B cell (primary cell): ENCODE results near the gene IL17B. TPM values are rescaled to one million over a fixed set of nuclear protein-coding genes. Genes with fewer than 3 reads are reported as not detected.
A peak's percentile ranks its signal among the peaks of the same experiment; 100 is the strongest.

Experiments
- ATAC-seq: fragments of 200-7000 bp; cut with Tn5 transposase; one replicate; pipeline ENCODE4 v1.10.0; 2021; ENCODE audit warnings: low read depth, mild to moderate bottlenecking, moderate number of reproducible peaks, moderate library complexity
- CTCF ChIA-PET: fragments of 350-600 bp; sonication (Branson Sonifier 250); formaldehyde crosslinking; loops from one replicate; lab custom pipeline; 2021; ENCODE audit warnings: antibody characterized with exemption, inconsistent platforms; lab: Charles Lee
- POLR2A ChIA-PET: fragments of 350-600 bp; sonication (Branson Sonifier 250); formaldehyde crosslinking; loops from one replicate; lab custom pipeline; 2021; ENCODE audit warnings: antibody characterized with exemption; lab: Charles Lee
- DNase-seq: peaks from one replicate; pipeline ENCODE4 v3.0.0; 2013
- H2AFZ ChIP-seq: 2 replicates; pipeline ENCODE4 v1.6.1; 2012; ENCODE audit warnings: mild to moderate bottlenecking, low read depth, low read length; ENCODE audit not compliant: insufficient read depth, poor library complexity, severe bottlenecking
- H3K27ac ChIP-seq, 2 donors: 1 replicate in 1 of 2; 2 replicates in 1 of 2; pipeline ENCODE4 v1.5.1; 2012 to 2013; ENCODE audit warnings: low read length in 2 of 2, mild to moderate bottlenecking in 2 of 2, moderate library complexity in 1 of 2
- H3K27me3 ChIP-seq, 4 experiments: fragments of 200-600 bp in 1 of 4; sonication (generic) in 1 of 4; replicated peaks in 1 of 4; 1 replicate in 2 of 4; 2 replicates in 2 of 4; pipeline versions ENCODE4 v1.6.1 to v1.7.0; 2013 to 2016; ENCODE audit warnings: low read length in 3 of 4, mild to moderate bottlenecking in 2 of 4, mixed read lengths in 1 of 4, moderate library complexity in 1 of 4; ENCODE audit not compliant: insufficient read depth in 4 of 4, control insufficient read depth in 3 of 4; ENCODE audit errors: control extremely low read depth in 1 of 4
- H3K36me3 ChIP-seq, 2 experiments: replicated peaks in 1 of 2; 1 replicate in 1 of 2; 2 replicates in 1 of 2; pipeline versions ENCODE4 v1.6.1 to v1.7.1; 2013; ENCODE audit warnings: low read length in 1 of 2; ENCODE audit not compliant: insufficient read depth in 2 of 2, control insufficient read depth in 1 of 2; ENCODE audit errors: control extremely low read depth in 1 of 2, extremely low read depth in 1 of 2
- H3K4me1 ChIP-seq, 2 donors: fragments of 200-600 bp in 1 of 2; sonication (generic) in 1 of 2; 1 replicate in 1 of 2; 2 replicates in 1 of 2; pipeline versions ENCODE4 v1.5.1 to v1.6.1; 2013 to 2017; ENCODE audit warnings: low read length in 2 of 2; ENCODE audit not compliant: control insufficient read depth in 2 of 2, insufficient read depth in 2 of 2
- H3K4me2 ChIP-seq: replicated peaks from 2 replicates; pipeline ENCODE3; 2012; ENCODE audit warnings: mild to moderate bottlenecking, low read depth, low read length; ENCODE audit not compliant: poor library complexity, severe bottlenecking
- H3K4me3 ChIP-seq, 5 experiments: fragments of 200-600 bp in 1 of 5; sonication (generic) in 1 of 5; 1 replicate in 3 of 5; 2 replicates in 2 of 5; pipeline versions ENCODE4 v1.5.1 to v1.7.0; 2011 to 2016; ENCODE audit warnings: low read length in 4 of 5, mild to moderate bottlenecking in 4 of 5, low read depth in 2 of 5, control low read depth in 1 of 5, moderate library complexity in 1 of 5; ENCODE audit not compliant: insufficient read depth in 1 of 5; ENCODE audit errors: control extremely low read depth in 1 of 5, extremely low read depth in 1 of 5
- H3K79me2 ChIP-seq: fragments of 200-600 bp; sonication (generic); one replicate; pipeline ENCODE4 v1.6.0; 2016; ENCODE audit warnings: low read length; ENCODE audit not compliant: control insufficient read depth, insufficient read depth
- H3K9ac ChIP-seq: fragments of 200-600 bp; sonication (generic); 2 replicates; pipeline ENCODE4 v1.6.1; 2017; ENCODE audit warnings: mild to moderate bottlenecking, low read length, moderate library complexity
- H3K9me3 ChIP-seq, 3 donors: one replicate each; pipeline versions ENCODE4 v1.6.1 to v1.7.1; 2013; ENCODE audit warnings: low read length in 2 of 3; ENCODE audit not compliant: control insufficient read depth in 2 of 3, insufficient read depth in 1 of 3; ENCODE audit errors: control extremely low read depth in 1 of 3
- H4K20me1 ChIP-seq: 2 replicates; pipeline ENCODE4 v1.6.0; 2012; ENCODE audit warnings: mild to moderate bottlenecking, low read length; ENCODE audit not compliant: insufficient read depth, control insufficient read depth, poor library complexity, severe bottlenecking
- H3K27ac Mint-ChIP-seq: one replicate; pipeline ENCODE4 v1.8.0; 2021; ENCODE audit warnings: mixed read lengths
- H3K27me3 Mint-ChIP-seq: one replicate; pipeline ENCODE4 v1.8.0; 2021; ENCODE audit warnings: mixed read lengths
- H3K4me1 Mint-ChIP-seq: one replicate; pipeline ENCODE4 v1.8.0; 2021; ENCODE audit warnings: mixed read lengths
- H3K4me3 Mint-ChIP-seq: one replicate; pipeline ENCODE4 v1.8.0; 2021; ENCODE audit warnings: mixed read lengths
- H3K9me3 Mint-ChIP-seq: one replicate; pipeline ENCODE4 v1.8.0; 2022; ENCODE audit warnings: mixed read lengths; ENCODE audit not compliant: insufficient read depth
- EZH2 ChIP-seq: IDR thresholded peaks from 2 replicates; pipeline ENCODE4 v1.6.1; 2012; ENCODE audit warnings: borderline replicate concordance, low read depth, mild to moderate bottlenecking, moderate library complexity, low read length; ENCODE audit not compliant: insufficient read depth, poor library complexity, severe bottlenecking
- WGBS: methylation state at CpG from one replicate; pipeline ENCODE4 v1.1.5; 2013; ENCODE audit warnings: missing lambda C conversion rate; ENCODE audit not compliant: insufficient coverage; 5-methylcytosine and 5-hydroxymethylcytosine counted together
- intact Hi-C: fragments of 100-400 bp; cut with micrococcal nuclease; formaldehyde crosslinking; loops from one replicate; pipeline ENCODE4 v1.10.0; 2022
- polyA plus RNA-seq: library from polyadenylated mRNA; depleted of rRNA; stranded (reverse); fragments of >200 nt; gene quantifications from 2 replicates; pipeline ENCODE4 v1.2.3, GENCODE V29; 2012
- total RNA-seq, 2 donors: library from RNA; stranded (reverse); fragments of 120-200 nt in 1 of 2; gene quantifications; 1 replicate in 1 of 2; 2 replicates in 1 of 2; pipeline versions ENCODE4 v1.2.3 to v1.2.4, GENCODE V29; 2013 to 2022
- TF ChIP-seq, protein P1 (sequence below): fragments of 200-600 bp; IDR thresholded peaks from one replicate; pipeline ENCODE4 v1.8.0; 2022; ENCODE audit warnings: antibody characterized with exemption, mild to moderate bottlenecking

IL17B gene
- total and polyA plus RNA-seq, 2 donors (not counting 1 experiment from before 2014, with no cell fraction given) = not detected

DNA sequence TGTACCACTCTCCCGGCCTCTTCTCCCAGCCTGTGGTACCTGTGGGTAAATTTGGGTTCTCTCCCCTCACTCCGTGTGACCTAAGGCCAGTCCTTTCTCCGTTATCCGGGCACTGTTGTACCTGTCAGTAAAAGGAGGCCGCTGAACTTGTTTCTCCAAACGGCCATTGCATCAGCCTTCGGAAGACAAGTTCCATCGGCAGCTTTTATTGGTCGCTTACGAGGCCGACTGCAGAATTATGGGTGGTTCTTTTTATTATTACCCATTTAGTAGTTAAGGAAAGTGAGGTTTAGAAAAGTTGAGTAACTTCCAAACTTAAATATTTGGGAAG is 33.2 kb downstream of the IL17B start:
- 2% methylated on average over 7 of the region's 11 CpGs for WGBS
- peaks cover 11 to 22% of the 10 kb centered on the region in 2 donors for H3K4me1 ChIP-seq

More for the DNA sequence above, 33.2 kb downstream of the IL17B start:
- ChIA-PET POLR2A (interaction anchor here (0.7 to 2.9 kb wide), 3 partner anchors 22 to 206 kb away, joined by 5 to 15 read pairs (median 7); partner anchors contain the start of gene CSNK1A1), CTCF (interaction anchor here (0.9 to 4.2 kb wide), 4 partner anchors 12 to 27 kb away, joined by 3 to 36 read pairs (median 10); partner anchors contain the start of gene PCYOX1L)
- intact Hi-C loops = loop anchor here (1.0 to 10.0 kb wide), 3 partner anchors 11 to 511 kb away; partner anchors contain the start of gene CSNK1A1
- H3K4me3 ChIP-seq = peak overlapping the region; percentile 62 to 88 (median 77)
- peak overlapping the region; percentile 88 for H2AFZ ChIP-seq
- peak overlapping the region; percentile 76 for H3K9ac ChIP-seq
- H3K27ac ChIP-seq = peak overlapping the region; percentile 53 to 63
- Mint-ChIP-seq H3K27me3 (no peaks in the 10 kb centered on the region), H3K4me1 (peaks cover 29% of the 10 kb centered on the region), H3K27ac (peak overlapping the region; percentile 83), H3K9me3 (no peaks in the 10 kb centered on the region), H3K4me3 (peak overlapping the region; percentile 87)
- peak overlapping the region; percentile 84 for H3K4me2 ChIP-seq
- no peak for DNase-seq
- TF ChIP-seq, protein P1, sequence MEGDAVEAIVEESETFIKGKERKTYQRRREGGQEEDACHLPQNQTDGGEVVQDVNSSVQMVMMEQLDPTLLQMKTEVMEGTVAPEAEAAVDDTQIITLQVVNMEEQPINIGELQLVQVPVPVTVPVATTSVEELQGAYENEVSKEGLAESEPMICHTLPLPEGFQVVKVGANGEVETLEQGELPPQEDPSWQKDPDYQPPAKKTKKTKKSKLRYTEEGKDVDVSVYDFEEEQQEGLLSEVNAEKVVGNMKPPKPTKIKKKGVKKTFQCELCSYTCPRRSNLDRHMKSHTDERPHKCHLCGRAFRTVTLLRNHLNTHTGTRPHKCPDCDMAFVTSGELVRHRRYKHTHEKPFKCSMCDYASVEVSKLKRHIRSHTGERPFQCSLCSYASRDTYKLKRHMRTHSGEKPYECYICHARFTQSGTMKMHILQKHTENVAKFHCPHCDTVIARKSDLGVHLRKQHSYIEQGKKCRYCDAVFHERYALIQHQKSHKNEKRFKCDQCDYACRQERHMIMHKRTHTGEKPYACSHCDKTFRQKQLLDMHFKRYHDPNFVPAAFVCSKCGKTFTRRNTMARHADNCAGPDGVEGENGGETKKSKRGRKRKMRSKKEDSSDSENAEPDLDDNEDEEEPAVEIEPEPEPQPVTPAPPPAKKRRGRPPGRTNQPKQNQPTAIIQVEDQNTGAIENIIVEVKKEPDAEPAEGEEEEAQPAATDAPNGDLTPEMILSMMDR = no peak
- no peak for TF ChIP-seq EZH2
- peaks cover 0 to 11% (median 0%) of the 10 kb centered on the region in 3 donors for H3K9me3 ChIP-seq
- H3K79me2 ChIP-seq = peaks cover 2% of the 10 kb centered on the region
- no peak for ATAC-seq
- peaks cover 17% of the 10 kb centered on the region for H4K20me1 ChIP-seq
- H3K36me3 ChIP-seq = peaks cover 0 to 33% of the 10 kb centered on the region in 2 experiments
- H3K27me3 ChIP-seq = no peaks in the 10 kb centered on the region
